Right ventricle myocardium inferior (tissue), 1 donor: ENCODE results near the gene TP53. TPM values are rescaled to one million over a fixed set of nuclear protein-coding genes. Genes with fewer than 3 reads are reported as not detected.
A peak's percentile ranks its signal among the peaks of the same experiment; 100 is the strongest.

ENCODE experiments used
- ATAC-seq: fragments of 200-7000 bp; cut with Tn5 transposase; one replicate; pipeline ENCODE4 v1.9.1; 2020; ENCODE audit warnings: mild to moderate bottlenecking, moderate library complexity
- DNase-seq: peaks from one replicate; pipeline ENCODE4 v3.0.0; 2021; ENCODE audit errors: missing footprints
- intact Hi-C: fragments of 100-400 bp; cut with DNase I; formaldehyde crosslinking; loops from one replicate; pipeline ENCODE4 v1.11.0; 2022
- long read RNA-seq: library from polyadenylated mRNA; unstranded; transcript quantifications from one replicate; pipeline ENCODE4 v2.0.0, GENCODE V29; 2021
- total RNA-seq: library from RNA; stranded (reverse); fragmentation: NEBNext Ultra II Directional; extraction: Animal tissue kit (Norgen Biotek cat#: 25700); gene quantifications from one replicate; pipeline ENCODE4 v1.2.1, GENCODE V29; 2021
- donor health status: DM: no; HTN: yes; CAD: no; lungs with severe emphysema.

The TP53 gene
- total RNA-seq = 15.4 TPM
- long read RNA-seq, partial matches to known transcripts = 3 of 6 reads
- long read RNA-seq, other reads (novel, unspliced or antisense) = 0 of 6 reads

DNA sequence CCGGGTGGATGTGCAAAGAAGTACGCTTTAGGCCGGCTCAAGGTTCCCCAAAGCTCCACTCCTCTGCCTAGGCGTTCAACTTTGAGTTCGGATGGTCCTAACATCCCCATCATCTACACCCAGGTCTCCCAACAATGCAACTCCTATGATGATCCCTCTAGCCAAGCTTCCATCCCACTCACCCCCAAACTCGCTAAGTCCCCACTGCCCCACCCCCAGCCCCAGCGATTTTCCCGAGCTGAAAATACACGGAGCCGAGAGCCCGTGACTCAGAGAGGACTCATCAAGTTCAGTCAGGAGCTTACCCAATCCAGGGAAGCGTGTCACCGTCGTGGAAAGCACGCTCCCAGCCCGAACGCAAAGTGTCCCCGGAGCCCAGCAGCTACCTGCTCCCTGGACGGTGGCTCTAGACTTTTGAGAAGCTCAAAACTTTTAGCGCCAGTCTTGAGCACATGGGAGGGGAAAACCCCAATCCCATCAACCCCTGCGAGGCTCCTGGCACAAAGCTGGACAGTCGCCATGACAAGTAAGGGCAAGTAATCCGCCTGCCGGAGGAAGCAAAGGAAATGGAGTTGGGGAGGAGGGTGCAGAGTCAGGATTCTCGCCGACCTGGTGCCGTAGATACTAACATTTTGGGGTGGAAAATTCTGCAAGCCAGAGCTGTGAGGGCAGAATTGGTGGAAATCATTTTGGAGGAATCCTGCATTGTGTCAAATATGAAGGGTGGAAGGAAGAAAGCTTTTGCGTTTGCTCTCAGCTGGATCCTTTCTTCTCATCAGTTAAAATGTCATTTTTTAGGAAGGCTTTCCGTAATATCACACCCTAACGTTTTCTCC, at the start of gene TP53:
TP53 (minus strand) TSS at position 419 of the 836 bp plus-strand sequence. CDS start 10,896 bp downstream, outside the sequence.
- DNase-seq (peak; percentile 90), ATAC-seq (peak; percentile 79)
- intact Hi-C loops = loop anchor here (2.0 to 5.0 kb wide), 2 partner anchors 35 to 104 kb away; partner anchors contain the start of genes ATP1B2 and MPDU1

DNA sequence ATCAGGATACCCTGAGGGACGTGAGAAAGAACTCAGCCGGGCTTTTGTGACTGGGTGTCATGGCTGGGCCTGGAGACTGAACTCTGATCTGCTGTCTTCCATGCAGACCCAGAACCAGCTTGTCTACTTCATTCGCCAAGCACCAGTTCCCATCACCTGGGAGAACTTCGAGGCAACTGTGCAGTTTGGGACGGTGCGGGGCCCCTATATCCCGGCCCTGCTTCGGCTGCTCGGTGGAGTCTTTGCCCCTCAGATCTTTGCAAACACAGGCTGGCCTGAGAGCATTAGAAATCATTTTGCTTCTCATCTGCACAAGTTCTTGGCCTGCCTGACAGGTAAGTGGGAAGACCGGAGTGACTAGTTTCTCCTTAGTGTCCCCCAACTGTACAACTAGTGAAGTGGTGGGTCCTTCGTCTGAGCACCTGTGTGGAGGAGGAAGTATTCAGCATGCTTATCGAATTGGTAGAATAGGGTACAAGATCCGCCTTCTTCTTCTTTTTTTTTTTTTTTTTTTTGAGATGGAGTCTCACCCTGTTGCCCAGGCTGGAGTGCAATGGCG, 45.8 kb upstream of the TP53 start:
- DNase-seq (no peak), ATAC-seq (no peak)
- intact Hi-C loops = no loop called here

DNA sequence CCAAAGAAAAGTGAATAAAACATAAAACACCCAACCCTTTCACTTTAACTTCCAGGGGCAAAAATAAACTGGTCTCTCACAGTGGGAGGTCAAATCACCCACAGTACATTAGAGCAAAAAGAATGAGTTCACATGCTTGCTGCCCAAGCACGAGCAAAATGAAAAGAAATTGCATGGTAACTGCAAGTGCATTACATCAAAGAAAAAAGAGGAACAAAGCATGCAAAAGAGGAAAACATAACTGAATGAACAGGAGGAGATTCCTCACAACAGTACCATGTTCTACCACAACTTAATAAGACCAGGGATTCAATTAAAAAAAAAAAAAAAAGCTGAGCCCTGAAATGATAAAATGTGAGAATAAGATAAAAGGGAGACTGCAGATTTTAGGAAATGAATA, 42.5 kb upstream of the TP53 start:
- ATAC-seq (no peak), DNase-seq (no peak)
- intact Hi-C loops = no loop called here

DNA sequence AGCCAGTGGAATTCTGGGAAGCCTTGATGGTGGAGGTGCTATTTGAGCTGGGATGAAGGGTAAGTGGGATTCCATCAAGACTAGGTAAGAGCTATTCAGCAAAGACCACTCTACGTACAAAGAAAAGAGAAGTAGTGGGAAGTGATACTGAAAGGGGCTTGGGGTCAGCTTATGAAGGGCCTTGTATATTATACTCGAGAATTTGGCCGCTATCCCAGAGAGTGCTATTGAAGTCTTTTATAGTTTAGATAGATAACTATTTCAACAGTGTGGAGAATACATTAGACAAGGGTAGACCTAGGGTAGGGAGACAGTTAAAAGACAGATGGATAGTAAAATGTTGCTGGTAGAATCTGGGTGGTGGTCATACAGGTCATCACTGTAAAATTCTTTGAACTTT, 40.6 kb upstream of the TP53 start:
- DNase-seq (no peak), ATAC-seq (no peak)
- intact Hi-C loops = no loop called here

DNA sequence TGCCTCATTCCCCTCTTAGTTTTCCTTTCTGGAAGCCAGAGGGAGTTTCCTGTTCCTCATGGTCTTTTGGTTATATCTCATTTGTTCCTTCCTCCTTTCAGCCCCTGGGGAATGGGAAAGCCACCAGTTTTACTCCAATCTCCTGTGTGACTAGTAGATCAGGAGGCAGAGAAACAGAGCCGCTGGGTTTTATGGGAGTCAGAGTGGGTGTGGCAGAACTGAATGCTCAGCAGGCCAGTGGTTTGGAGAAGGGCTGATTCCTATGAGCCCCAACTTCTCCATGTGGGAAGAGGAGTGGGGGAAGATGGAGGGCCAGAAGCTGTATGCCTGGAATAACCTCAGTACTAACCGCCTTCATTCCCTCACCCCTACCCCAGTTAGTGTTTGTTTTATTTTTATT, 34.3 kb upstream of the TP53 start:
- ATAC-seq (no peak), DNase-seq (no peak)
- intact Hi-C loops = no loop called here

DNA sequence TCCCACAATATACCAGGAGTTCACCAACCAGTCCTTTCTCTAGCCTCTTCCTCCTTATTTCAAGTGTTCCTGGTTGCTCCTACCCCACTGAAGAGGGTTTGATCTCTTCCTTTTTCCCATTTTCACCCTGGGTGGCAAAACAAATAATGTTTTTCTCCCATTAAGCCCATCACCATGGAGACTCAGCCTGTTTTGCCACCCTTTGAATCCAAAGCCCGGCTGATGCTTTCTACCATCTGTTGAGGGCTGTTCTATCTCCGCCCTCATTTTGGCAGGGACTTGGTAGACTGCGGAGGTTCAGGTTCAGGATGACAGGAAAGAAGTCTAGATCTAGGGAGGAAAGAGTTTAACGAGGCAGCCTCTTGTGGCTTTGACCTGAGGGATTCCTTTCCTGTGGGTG, 32.8 kb upstream of the TP53 start:
- no peak for DNase-seq
- intact Hi-C loops = no loop called here
- no peak for ATAC-seq

DNA sequence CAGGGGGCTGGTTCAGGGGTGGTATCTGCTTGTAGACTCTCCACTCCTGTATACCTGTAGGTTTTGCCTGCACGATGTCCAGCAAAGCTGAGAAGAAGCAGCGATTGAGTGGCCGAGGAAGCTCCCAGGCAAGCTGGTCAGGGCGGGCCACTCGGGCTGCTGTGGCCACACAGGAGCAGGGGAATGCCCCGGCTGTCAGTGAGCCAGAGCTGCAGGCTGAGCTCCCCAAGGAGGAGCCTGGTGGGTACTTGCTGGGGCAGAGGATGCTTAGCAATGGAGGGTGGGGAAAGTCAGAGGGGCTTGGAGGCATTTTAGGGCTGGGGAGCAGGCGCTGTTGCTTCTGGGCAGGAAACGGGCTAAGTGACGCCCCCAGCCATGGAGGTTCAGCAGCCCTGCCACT, 32.4 kb upstream of the TP53 start:
- ATAC-seq (no peak), DNase-seq (no peak)
- intact Hi-C loops = no loop called here

DNA sequence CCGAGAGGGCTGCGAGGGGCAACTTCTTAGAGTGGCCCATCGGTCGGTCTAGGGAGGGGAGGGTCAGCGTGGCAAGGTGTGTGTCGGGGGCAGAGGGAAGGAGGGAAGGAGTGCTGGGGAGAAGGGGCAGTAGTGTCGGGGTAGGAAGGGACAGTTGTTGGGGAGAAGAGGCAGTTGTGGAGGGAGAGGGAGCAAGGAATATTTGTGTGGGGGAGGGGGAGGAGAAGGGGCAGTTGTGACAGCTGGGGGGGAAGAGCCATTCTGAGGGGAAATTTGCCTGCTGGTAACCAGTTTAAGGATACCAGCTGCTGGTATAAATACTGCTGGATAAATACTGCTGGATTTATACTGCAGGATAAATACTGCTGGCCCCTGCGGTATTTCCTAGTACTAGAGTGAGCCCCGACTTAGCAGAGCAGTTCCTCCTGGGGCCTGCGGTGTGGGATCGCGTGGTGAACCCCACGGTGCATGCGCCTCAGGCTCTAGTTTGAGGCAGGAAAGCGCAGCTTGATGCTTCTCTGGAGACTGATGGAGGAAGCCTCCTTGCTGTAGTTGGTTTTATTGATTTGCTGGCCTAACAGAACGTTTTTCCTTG, 30.6 kb upstream of the TP53 start:
- intact Hi-C loops = no loop called here
- no peak for ATAC-seq
- DNase-seq = no peak

DNA sequence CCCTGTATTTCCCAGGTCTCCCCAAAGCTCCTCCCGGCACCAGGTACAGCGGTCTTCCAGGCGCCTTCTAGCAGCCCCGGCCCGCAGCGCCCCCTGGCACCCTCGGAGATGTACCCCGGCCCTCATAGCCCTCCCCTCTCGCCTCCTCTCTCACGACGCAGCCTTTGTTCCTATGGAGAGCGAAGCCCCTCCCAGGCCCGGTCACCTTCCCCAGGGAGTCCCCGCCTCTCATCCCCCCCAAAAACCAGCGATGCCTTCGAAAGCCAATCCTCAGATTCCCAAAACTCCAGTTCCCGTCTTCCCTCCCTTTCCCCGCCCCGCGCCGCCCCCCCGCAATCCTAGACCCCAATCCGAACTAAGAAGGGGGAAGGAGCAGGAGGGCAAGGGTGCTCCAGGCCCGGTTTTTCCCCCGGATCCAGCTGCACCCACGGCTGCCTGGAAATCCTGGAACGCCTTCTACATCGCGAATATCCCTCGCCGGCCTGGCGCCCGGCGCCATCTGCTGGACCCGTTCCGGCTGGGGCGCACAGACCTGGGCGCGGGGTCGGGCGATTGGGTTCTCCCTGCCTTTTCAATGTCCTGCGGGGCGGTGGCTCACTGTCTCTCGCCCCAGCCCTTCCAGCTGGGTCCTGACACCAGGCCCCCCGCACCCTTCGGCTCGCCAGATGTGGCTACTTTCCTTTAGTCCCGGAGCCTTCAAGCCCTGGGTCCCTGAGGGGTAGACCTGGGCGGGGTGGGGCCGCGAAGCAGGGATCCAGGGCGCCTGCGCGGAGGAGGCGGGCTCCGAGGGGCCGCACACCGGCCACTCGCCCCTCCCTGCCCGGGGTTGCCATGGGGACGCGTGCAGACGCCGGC, 29.8 kb upstream of the TP53 start, which contains the start of gene DNAH2:
DNAH2 (plus strand) TSS at position 844 of the 855 bp plus-strand sequence. CDS start 1,991 bp downstream, outside the sequence.
- intact Hi-C loops = no loop called here

DNA sequence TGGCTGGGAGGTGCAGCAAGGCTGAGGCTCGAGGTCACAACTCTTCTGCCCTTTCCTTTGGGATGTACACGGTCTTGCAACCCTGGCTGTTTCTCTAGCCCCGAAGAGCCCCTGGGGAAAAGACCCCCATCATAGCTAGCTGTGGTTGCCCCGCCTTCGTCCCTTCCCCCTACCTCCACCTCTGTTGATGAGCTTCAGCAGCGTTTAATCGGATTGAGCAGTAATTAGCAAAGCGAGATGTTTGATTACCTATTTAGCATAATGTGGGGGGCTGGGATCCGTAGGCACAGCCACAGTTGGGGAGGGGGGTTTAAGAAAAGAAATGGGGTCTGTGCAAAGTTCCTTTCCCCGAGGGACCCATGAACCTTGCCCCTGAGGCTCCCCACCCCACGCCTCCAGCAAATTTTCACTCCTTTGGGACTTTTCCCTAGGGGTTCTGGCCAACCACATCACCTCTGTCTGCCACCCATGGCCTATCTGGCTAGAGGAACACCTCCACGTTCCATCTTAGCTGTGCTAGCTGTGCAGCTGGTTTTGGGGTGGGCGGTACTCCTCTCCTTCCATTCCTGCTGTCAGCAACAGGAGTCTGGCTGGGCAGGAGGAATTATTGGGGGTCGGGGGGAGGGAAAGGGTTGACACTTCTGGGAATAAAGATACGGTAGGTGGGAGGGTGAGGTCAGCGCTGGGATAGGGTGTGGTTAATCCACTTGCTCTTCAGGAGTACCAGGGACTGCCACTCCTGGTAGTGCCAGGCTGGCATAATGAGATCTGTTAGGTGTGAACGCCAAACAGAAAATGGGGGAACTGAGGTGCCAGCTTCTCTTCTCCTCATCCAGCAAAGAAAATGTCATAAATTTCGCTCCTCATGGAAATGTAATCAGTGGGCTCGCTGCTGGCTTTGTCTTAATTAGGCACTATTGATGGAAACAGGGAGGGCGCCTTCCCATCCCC, 28.9 kb upstream of the TP53 start:
- intact Hi-C loops = no loop called here
- DNase-seq (no peak), ATAC-seq (no peak)

More for the DNA sequence above, 29.8 kb upstream of the TP53 start, which contains the start of gene DNAH2:
- DNase-seq (peak; percentile 72), ATAC-seq (peak; percentile 83)

DNA sequence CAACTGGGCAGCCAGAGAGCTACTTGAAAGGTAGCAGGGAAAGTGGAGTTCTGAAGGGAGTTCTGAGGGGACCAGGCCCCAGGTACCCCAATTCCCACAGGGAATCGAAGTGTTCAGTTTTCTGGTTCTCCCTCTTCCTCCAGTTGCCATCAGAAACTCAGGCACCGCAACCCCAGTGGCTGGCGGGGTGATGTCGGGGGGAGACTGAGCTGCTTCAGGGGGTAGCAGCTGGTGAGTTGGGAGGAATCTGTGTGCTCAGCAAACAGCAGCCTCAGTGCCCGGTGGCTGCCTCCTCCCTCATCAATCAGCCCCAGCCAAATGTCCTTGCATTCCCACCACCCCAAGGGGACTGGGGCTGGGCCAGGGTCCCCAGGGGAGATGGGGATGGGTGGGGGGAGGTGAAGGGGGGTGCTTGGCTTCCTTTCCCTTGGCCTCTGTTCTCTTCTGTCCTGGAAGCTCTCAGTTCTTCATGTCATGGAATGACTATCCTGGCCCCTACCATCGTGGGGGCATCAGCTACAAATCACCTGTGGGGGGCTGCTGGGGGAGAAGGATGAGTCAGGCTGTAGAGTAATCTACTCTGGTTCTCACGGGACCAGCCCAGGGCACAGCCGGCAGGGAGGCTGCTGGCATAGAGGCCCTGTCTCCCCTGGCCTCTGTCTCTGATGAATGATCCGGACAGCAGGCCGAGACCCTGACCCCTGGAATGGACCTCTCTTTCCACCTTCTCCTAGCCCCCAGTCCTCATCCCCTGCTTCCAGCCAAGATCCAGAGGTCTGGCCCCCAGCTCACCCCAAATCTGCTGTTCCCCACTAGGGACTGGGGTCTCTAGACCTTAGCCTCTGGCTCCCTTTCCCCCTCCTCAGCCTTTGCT, 27.7 kb upstream of the TP53 start:
- DNase-seq = no peak
- no peak for ATAC-seq
- intact Hi-C loops = no loop called here

DNA sequence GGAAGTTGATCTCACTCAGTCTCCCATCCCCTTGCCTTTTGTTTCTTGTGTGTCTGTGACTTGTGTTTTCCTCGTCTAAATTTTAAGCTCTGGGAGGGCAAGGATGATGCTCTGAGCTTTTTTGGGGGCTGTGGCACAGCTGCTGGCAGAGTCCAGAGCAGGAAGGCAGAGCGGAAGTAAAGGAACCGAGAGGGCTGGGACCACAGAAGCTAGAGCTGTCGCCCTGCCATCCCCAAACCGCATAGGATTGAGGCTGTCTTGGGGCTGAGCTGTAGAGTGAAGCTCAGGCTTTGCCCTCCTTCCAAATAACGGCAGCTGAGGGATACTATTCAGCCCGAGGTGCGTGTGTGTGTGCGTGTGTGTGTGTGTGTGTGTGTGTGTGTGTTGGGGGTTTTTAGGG, 26.5 kb upstream of the TP53 start:
- intact Hi-C loops = no loop called here
- DNase-seq = no peak
- no peak for ATAC-seq

DNA sequence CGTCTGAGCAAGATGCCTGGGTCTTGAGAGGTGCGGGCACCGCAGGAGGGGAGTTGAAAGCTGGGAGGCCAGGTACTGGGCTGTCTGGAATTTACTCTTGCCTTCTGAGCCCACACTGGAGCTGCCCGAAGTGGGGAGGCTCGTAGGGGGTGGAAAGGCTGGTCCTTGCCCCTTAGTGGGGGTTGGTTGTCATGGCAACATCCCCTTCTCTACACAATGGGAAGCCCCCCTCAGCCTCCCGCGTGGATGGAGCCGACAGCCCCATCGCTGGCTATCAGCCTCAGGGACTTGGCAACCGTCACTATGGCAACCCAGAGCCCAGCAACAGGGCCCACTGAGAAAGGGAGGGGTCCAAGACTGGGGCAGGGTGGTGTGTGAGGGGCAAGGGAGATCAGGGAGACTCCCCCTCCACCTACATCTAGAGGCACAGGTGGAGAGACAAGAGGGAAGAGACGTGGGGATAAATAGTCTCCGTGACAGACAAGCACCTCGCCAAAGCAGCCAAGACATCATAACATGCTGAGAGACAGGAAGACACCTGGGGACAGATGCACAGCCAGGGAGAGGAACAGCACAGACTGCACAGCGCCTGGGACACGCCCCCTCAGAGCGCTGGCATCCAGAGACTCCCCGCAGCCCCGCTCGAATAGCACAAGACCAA, 25.0 kb upstream of the TP53 start:
- DNase-seq = no peak

DNA sequence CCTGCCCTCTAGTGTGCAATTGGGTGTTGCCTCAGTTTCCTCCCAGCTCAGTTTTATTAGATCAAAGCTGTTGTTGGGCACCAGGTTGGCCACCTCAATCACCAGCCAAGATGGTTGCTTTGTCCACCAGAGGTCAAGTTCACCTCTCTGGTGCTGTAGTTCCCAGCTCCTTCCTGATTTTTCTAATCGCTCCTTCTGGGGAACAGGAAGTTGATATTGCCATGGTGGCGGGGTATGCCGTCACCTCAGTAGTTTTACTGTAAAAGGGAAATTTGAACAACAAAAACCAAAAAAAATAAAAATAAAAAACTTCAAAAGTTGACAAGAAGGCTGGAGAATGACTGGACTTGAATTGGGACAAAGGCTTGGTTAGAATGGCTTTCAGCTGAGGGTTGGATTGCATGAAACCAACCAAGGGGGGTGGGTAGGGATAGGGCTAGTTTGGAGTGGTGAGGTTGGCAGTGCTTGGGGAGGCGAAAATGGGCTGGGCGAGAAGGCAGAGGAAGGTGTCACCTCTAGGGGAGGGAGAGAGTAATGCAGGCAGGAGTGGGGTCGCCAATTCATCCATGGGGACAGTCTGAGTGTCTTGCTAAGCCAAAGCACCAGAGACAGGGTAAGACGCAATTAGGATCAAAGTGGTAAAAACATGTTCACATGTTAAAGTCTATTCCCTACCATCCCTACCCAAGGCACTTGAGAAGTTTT, 23.9 kb upstream of the TP53 start:
- ATAC-seq (no peak), DNase-seq (no peak)
- intact Hi-C loops = no loop called here

More for the DNA sequence above, 25.0 kb upstream of the TP53 start:
- ATAC-seq = no peak
- intact Hi-C loops = no loop called here

DNA sequence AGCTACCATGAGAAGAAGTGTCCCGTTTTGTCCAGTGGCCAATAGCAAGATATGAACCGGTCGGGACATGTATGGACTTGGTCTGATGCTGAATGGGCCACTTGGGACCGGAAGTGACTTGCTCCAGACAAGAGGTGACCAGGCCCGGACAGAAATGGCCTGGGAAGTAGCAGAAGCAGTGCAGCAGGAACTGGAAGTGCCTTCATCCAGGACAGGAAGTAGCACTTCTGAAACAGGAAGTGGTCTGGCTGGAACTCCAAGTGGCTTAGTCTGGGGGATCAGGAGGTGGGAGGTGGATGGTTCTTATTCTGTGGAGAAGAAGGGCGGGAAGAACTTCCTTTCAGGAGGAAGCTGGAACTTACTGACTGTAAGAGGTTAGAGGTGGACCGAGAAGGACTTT, 23.0 kb upstream of the TP53 start:
- ATAC-seq (no peak), DNase-seq (no peak)

DNA sequence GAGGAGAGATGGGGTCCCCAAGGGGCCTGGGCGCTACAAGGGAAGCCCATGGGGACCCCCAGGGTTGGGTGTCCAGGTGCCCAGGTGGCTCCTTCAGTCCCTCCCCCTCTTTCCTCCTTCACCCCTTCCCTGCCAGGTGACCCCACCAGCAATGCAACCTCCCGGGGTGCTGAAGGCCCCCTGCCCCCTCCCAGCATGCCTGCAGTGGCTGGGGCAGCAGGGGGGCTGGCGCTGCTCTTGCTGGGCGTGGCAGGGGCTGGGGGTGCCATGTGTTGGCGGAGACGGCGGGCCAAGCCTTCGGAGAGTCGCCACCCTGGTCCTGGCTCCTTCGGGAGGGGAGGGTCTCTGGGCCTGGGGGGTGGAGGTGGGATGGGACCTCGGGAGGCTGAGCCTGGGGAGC, 21.7 kb upstream of the TP53 start:
- DNase-seq = no peak
- ATAC-seq = no peak
- intact Hi-C loops = no loop called here

More for the DNA sequence above, 23.0 kb upstream of the TP53 start:
- intact Hi-C loops = no loop called here
